ENCODE results near the gene FAM174C.

The FAM174C gene

GRCh38 chr19:1260749-1261537 is 14.4 kb upstream of the FAM174C start:
- Mint-ChIP-seq H3K27ac (peak overlapping the region; percentile 97), H3K36me3 (peaks cover 18% of the 10 kb centered on the region), H3K4me1 (peaks cover 77% of the 10 kb centered on the region), H3K27me3 (no peaks in the 10 kb centered on the region), H3K9me3 (no peaks in the 10 kb centered on the region), H3K4me3 (peak overlapping the region; percentile 97)
- peak; percentile 79 for ATAC-seq

GRCh38 chr19:1261538-1261797 is 13.9 kb upstream of the FAM174C start:
- no peaks in the 10 kb centered on the region for H3K9me3 Mint-ChIP-seq
- peaks cover 79% of the 10 kb centered on the region for H3K4me1 Mint-ChIP-seq
- peak overlapping the region; percentile 97 for H3K27ac Mint-ChIP-seq
- peak overlapping the region; percentile 97 for H3K4me3 Mint-ChIP-seq
- no peak for ATAC-seq
- no peaks in the 10 kb centered on the region for H3K27me3 Mint-ChIP-seq
- peaks cover 18% of the 10 kb centered on the region for H3K36me3 Mint-ChIP-seq

GRCh38 chr19:1261798-1262622 is 13.3 kb upstream of the FAM174C start:
- ATAC-seq, result no peak
- H3K9me3 Mint-ChIP-seq, result no peaks in the 10 kb centered on the region
- peak overlapping the region; percentile 97 for H3K4me3 Mint-ChIP-seq
- peaks cover 80% of the 10 kb centered on the region for H3K4me1 Mint-ChIP-seq
- peak overlapping the region; percentile 97 for H3K27ac Mint-ChIP-seq
- H3K36me3 Mint-ChIP-seq, result peaks cover 18% of the 10 kb centered on the region
- no peaks in the 10 kb centered on the region for H3K27me3 Mint-ChIP-seq

GRCh38 chr19:1262623-1263123 is 12.7 kb upstream of the FAM174C start:
- Mint-ChIP-seq H3K27ac (peak overlapping the region; percentile 97), H3K9me3 (no peaks in the 10 kb centered on the region), H3K27me3 (no peaks in the 10 kb centered on the region), H3K4me3 (peak overlapping the region; percentile 81), H3K4me1 (peaks cover 81% of the 10 kb centered on the region), H3K36me3 (peaks cover 12% of the 10 kb centered on the region)
- no peak for ATAC-seq

GRCh38 chr19:1263188-1263587 is 12.1 kb upstream of the FAM174C start:
- peaks cover 7% of the 10 kb centered on the region for H3K36me3 Mint-ChIP-seq
- H3K4me3 Mint-ChIP-seq, result peak overlapping the region; percentile 81
- H3K27me3 Mint-ChIP-seq, result no peaks in the 10 kb centered on the region
- peaks cover 81% of the 10 kb centered on the region for H3K4me1 Mint-ChIP-seq
- peak overlapping the region; percentile 97 for H3K27ac Mint-ChIP-seq
- H3K9me3 Mint-ChIP-seq, result no peaks in the 10 kb centered on the region
- ATAC-seq, result no peak

GRCh38 chr19:1264801-1265614 is 10.3 kb upstream of the FAM174C start:
- no peaks in the 10 kb centered on the region for H3K9me3 Mint-ChIP-seq
- H3K4me3 Mint-ChIP-seq, result peak overlapping the region; percentile 74
- H3K27me3 Mint-ChIP-seq, result no peaks in the 10 kb centered on the region
- ATAC-seq, result peak; percentile 37
- H3K4me1 Mint-ChIP-seq, result peaks cover 78% of the 10 kb centered on the region
- peak overlapping the region; percentile 97 for H3K27ac Mint-ChIP-seq
- peaks cover 9% of the 10 kb centered on the region for H3K36me3 Mint-ChIP-seq

- peaks cover 81% of the 10 kb centered on the region for H3K4me1 Mint-ChIP-seq
- H3K27me3 Mint-ChIP-seq, result no peaks in the 10 kb centered on the region
- H3K9me3 Mint-ChIP-seq, result no peaks in the 10 kb centered on the region
- peak overlapping the region; percentile 74 for H3K4me3 Mint-ChIP-seq
- H3K27ac Mint-ChIP-seq, result peak overlapping the region; percentile 97
- ATAC-seq, result peak; percentile 2
- H3K36me3 Mint-ChIP-seq, result peaks cover 15% of the 10 kb centered on the region
These were observed 9.7 kb upstream of the FAM174C start for GRCh38 chr19:1265615-1266128.

GRCh38 chr19:1266129-1266915 is 9.0 kb upstream of the FAM174C start:
- ATAC-seq, result peak; percentile 66
- Mint-ChIP-seq H3K4me3 (peak overlapping the region; percentile 73), H3K27me3 (no peaks in the 10 kb centered on the region), H3K4me1 (peaks cover 82% of the 10 kb centered on the region), H3K9me3 (no peaks in the 10 kb centered on the region), H3K27ac (peak overlapping the region; percentile 97), H3K36me3 (peaks cover 22% of the 10 kb centered on the region)

- Mint-ChIP-seq H3K4me3 (peak overlapping the region; percentile 73), H3K9me3 (no peaks in the 10 kb centered on the region), H3K27me3 (no peaks in the 10 kb centered on the region), H3K36me3 (peaks cover 29% of the 10 kb centered on the region), H3K4me1 (peaks cover 82% of the 10 kb centered on the region), H3K27ac (peak overlapping the region; percentile 97)
- ATAC-seq, result peak; percentile 2
These were observed 8.3 kb upstream of the FAM174C start for GRCh38 chr19:1266916-1267476.

- ATAC-seq, result no peak
- Mint-ChIP-seq H3K36me3 (peaks cover 35% of the 10 kb centered on the region), H3K4me1 (peaks cover 78% of the 10 kb centered on the region), H3K4me3 (peak overlapping the region; percentile 69), H3K27me3 (no peaks in the 10 kb centered on the region), H3K9me3 (no peaks in the 10 kb centered on the region), H3K27ac (peak overlapping the region; percentile 97)
These were observed 7.7 kb upstream of the FAM174C start for GRCh38 chr19:1267477-1268225.

- no peak for ATAC-seq
- Mint-ChIP-seq H3K27ac (peak overlapping the region; percentile 97), H3K27me3 (no peaks in the 10 kb centered on the region), H3K4me1 (peaks cover 78% of the 10 kb centered on the region), H3K9me3 (no peaks in the 10 kb centered on the region), H3K4me3 (peak overlapping the region; percentile 84), H3K36me3 (peaks cover 43% of the 10 kb centered on the region)
These were observed 6.9 kb upstream of the FAM174C start for GRCh38 chr19:1268226-1269064.

GRCh38 chr19:1269065-1269477 is 6.3 kb upstream of the FAM174C start, which contains the start of gene CIRBP:
TSS of gene CIRBP (plus strand) at chr19:1269332. CDS start at chr19:1270934, 1,602 bp downstream.
- Mint-ChIP-seq H3K27me3 (no peaks in the 10 kb centered on the region), H3K9me3 (no peaks in the 10 kb centered on the region), H3K4me1 (peaks cover 81% of the 10 kb centered on the region), H3K36me3 (peaks cover 49% of the 10 kb centered on the region), H3K4me3 (peak within 1 kb of the TSS; percentile 84), H3K27ac (peak within 1 kb of the TSS; percentile 97)
- peak; percentile 80 for ATAC-seq

All from stimulated activated memory B cell treated with anti-CD40 and anti-IgM and Interleukin-4, amounts not matched to agents 10 μg/mL and 1 μg/mL and 100 μg/mL, for 72 hours (primary cell).